HepG2 (cell line): ENCODE measurements around the gene DNASE1. TPM values are rescaled to one million over a fixed set of nuclear protein-coding genes. Genes with fewer than 3 reads are reported as not detected.

ENCODE experiments used
- PHF21A ChIP-seq: sonication (generic); formaldehyde crosslinking; IDR thresholded peaks from 2 replicates; pipeline ENCODE4 v1.5.0; 2020; ENCODE audit warnings: mild to moderate bottlenecking, missing genetic modification reagents
- POLR2AphosphoS5 ChIP-seq: IDR thresholded peaks from 2 replicates; pipeline ENCODE4 v1.6.1; 2012; ENCODE audit warnings: low read depth, low read length
- ZNF17 ChIP-seq: sonication (generic); formaldehyde crosslinking; IDR thresholded peaks from 2 replicates; pipeline ENCODE4 v1.5.0; 2020; ENCODE audit warnings: mild to moderate bottlenecking, missing genetic modification reagents
- ZNF367 ChIP-seq: sonication (generic); formaldehyde crosslinking; IDR thresholded peaks from 2 replicates; pipeline ENCODE4 v1.4.0; 2020; ENCODE audit warnings: missing genetic modification reagents, borderline replicate concordance
- ZNF407 ChIP-seq: sonication (generic); formaldehyde crosslinking; IDR thresholded peaks from one replicate; pipeline ENCODE4 v1.5.1; 2020; ENCODE audit warnings: mild to moderate bottlenecking, missing genetic modification reagents; ENCODE audit errors: not compliant biosample characterization
- ZNF432 ChIP-seq: sonication (generic); formaldehyde crosslinking; IDR thresholded peaks from 2 replicates; pipeline ENCODE4 v1.5.0; 2020; ENCODE audit warnings: missing genetic modification reagents, mild to moderate bottlenecking, borderline replicate concordance
- ZSCAN20 ChIP-seq: sonication (generic); formaldehyde crosslinking; IDR thresholded peaks from 2 replicates; pipeline ENCODE4 v1.4.0; 2020; ENCODE audit warnings: missing genetic modification reagents, mild to moderate bottlenecking, borderline replicate concordance
- polyA plus RNA-seq, 8 experiments: library from polyadenylated mRNA; depleted of rRNA in 3 of 8; stranded (reverse) in 7 of 8; unstranded in 1 of 8; fragments of >200 nt; fragmentation: Illumina TruSeq in 4 of 8; extraction: Trizol in 4 of 8; gene quantifications; 2 replicates each; pipeline versions ENCODE4 v1.2.1 to v1.2.3, GENCODE V29; 2011 to 2016; ENCODE audit warnings: low read depth in 4 of 8, missing spikeins in 1 of 8, mixed read lengths in 1 of 8; ENCODE audit not compliant: insufficient read depth in 1 of 8
- total RNA-seq, 5 experiments: library from RNA; depleted of rRNA; stranded (reverse); fragments of >200 nt; fragmentation: Illumina TruSeq; extraction: Trizol; gene quantifications; 2 replicates each; pipeline ENCODE4 v1.2.3, GENCODE V29; 2016; ENCODE audit warnings: low read depth in 1 of 5
- TF ChIP-seq, protein P1 (sequence below): sonication (generic); formaldehyde crosslinking; conservative IDR thresholded peaks from 2 replicates; pipeline ENCODE4 v1.4.0; 2020; ENCODE audit warnings: missing genetic modification reagents

DNASE1 gene
- total and polyA plus RNA-seq, 2 of the 13 experiments (the other 11 are each of a cell fraction or from before 2014, with no cell fraction given) = 7.1 to 11.1 TPM

DNA sequence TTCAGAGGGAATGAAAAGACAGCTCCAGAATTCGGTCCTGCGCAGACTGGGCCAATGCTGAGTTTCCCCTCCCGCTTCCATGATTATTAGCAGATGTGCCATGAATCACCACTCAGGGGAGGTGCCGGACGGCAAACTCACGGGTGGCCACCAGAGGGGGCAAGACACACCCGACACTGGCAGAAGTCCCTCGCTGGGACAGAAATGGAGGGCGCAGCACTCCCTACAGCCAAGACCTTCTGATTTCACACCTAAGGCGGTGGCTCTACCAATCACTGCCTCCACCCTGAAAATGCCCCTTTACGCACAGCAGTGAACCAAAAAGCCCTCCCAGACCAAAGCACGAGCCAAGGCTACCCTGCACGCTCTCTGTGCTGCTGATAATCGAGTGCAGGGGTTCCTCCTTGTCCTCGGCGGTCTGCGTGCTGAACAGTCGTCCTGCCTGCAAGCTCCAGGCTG lies 36.0 kb downstream of the DNASE1 start (continued):
- TF ChIP-seq PHF21A (CRISPR knock-in tag) (no peak), ZNF432 (CRISPR knock-in tag) (no peak), ZNF17 (CRISPR knock-in tag) (no peak), POLR2AphosphoS5 (no peak), ZNF367 (CRISPR knock-in tag) (no peak), ZSCAN20 (CRISPR knock-in tag) (no peak), ZNF407 (no peak)
- TF ChIP-seq, protein P1, sequence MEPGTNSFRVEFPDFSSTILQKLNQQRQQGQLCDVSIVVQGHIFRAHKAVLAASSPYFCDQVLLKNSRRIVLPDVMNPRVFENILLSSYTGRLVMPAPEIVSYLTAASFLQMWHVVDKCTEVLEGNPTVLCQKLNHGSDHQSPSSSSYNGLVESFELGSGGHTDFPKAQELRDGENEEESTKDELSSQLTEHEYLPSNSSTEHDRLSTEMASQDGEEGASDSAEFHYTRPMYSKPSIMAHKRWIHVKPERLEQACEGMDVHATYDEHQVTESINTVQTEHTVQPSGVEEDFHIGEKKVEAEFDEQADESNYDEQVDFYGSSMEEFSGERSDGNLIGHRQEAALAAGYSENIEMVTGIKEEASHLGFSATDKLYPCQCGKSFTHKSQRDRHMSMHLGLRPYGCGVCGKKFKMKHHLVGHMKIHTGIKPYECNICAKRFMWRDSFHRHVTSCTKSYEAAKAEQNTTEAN (CRISPR knock-in tag) = no peak
- TF ChIP-seq, all 625 proteins: peak for 62
